ENCODE measurements around the gene ETFA.

ETFA gene

DNA sequence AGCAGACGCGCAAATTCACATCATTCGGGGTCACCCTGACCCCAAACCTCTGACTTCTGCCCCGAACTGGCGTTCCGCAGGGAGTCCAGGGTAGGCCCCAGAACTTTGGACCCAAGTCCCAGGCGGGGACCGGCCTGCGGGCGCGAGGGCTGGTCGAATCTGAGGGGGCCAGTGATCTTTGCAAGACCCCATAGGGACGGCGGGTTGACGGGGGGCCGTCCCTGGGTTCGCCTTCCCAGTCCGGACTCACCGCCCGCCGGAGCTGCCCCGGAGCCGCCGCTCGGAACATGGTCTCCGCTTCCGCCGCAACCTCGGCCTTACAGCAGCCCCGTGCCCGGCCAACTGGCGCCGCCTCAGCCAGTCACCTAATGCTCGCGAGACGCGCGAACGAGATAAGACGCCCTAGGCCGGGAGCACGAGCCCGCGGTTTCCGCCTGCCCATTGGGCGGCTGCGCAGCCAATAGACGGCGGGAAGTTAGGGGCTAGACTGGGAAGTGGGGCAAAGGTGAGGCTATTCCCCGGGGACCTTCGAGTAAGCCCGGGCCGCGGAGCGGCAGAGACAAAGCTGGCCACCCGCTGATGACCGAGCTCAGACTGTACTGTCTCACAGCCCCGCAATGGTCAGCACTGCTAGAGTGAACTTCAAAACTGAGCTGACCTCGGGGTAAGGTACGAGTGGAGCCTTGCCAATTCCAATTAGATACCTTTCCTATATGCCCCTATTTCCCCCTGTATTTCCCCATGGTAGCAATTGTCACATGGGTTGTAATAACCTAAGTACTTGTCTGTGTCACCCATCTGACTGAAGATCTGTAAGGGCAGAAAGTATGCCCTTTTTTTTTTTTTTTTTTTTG lies at the start of gene ETFA:
TSS of gene ETFA (minus strand) at position 370 of the 854 bp plus-strand sequence. CDS start at position 289, 81 bp downstream.
- DNase-seq (ENCODE audit: low spot score), result peak; percentile 99
- ChIA-PET POLR2A (ENCODE audit: low non-redundant PET) (interaction anchor here (1.2 to 2.6 kb wide), 2 partner anchors 25 to 35 kb away, joined by 4 to 9 read pairs; partner anchors contain the start of gene ISL2), CTCF (interaction anchor here (0.6 kb wide), 1 partner anchor 11 kb away, joined by 4 read pairs; no protein-coding TSS in a partner anchor)
- H3K27ac ChIP-seq, result peak within 1 kb of the TSS; percentile 81
- TF ChIP-seq, protein P1, sequence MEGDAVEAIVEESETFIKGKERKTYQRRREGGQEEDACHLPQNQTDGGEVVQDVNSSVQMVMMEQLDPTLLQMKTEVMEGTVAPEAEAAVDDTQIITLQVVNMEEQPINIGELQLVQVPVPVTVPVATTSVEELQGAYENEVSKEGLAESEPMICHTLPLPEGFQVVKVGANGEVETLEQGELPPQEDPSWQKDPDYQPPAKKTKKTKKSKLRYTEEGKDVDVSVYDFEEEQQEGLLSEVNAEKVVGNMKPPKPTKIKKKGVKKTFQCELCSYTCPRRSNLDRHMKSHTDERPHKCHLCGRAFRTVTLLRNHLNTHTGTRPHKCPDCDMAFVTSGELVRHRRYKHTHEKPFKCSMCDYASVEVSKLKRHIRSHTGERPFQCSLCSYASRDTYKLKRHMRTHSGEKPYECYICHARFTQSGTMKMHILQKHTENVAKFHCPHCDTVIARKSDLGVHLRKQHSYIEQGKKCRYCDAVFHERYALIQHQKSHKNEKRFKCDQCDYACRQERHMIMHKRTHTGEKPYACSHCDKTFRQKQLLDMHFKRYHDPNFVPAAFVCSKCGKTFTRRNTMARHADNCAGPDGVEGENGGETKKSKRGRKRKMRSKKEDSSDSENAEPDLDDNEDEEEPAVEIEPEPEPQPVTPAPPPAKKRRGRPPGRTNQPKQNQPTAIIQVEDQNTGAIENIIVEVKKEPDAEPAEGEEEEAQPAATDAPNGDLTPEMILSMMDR (conservative IDR thresholded peaks at IDR 0.05; ENCODE audit: low read depth), result no peak

GRCh38 chr15:76360416-76360815 lies 49.1 kb upstream of the ETFA start:
- ChIA-PET POLR2A (ENCODE audit: low non-redundant PET) (no interaction called here), CTCF (no interaction called here)
- TF ChIP-seq, protein P1 (conservative IDR thresholded peaks at IDR 0.05; ENCODE audit: low read depth), result no peak
- no peak for DNase-seq (ENCODE audit: low spot score)
- no peak overlapping the region for H3K27ac ChIP-seq

DNA sequence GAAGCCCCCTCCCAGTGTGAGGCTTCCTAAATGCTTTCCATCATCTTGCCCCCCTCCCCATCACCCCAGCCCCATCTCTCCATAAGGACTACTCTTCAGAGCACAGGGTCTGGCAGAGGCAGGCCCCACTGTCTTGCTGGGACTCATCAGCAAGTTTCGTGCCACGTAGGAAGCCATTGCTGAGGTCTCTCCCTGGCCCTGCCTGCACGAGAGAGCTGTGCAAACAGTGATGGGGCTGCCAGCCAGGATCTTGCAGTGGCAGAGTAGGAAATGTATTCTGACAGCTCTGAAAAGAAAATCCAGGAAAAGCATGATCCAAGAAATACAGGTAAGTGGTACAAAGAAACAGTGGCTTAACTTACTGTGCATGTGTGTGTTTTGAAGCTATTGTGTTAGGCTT lies 47.9 kb upstream of the ETFA start:
- ChIA-PET POLR2A (ENCODE audit: low non-redundant PET) (no interaction called here), CTCF (interaction anchor here (0.5 kb wide), 1 partner anchor 44 kb away, joined by 3 read pairs; no protein-coding TSS in a partner anchor)
- TF ChIP-seq, protein P1 (conservative IDR thresholded peaks at IDR 0.05; ENCODE audit: low read depth), result no peak

DNA sequence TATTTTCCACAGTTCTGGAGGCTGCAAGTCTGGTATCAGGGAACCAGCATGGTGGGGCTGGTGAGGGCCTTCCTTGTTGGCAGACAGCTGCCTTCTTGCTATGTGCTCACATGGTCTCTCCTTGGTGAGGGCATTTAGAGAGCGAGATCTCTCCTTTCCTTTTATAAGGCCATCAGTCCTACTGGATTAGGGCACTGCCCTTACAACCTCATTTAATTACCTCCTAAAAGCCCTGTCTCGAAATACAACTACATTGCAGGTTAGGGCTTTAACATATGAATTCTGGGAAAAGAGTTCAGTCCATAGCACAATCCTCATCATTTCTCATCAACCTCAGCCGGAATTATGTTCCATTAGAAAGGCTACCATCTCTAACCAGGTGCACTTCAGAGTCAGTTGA lies 47.2 kb upstream of the ETFA start:
- ChIA-PET CTCF (no interaction called here), POLR2A (ENCODE audit: low non-redundant PET) (no interaction called here)

More for the DNA sequence above, 47.9 kb upstream of the ETFA start:
- DNase-seq (ENCODE audit: low spot score), result no peak
- H3K27ac ChIP-seq, result no peak overlapping the region

DNA sequence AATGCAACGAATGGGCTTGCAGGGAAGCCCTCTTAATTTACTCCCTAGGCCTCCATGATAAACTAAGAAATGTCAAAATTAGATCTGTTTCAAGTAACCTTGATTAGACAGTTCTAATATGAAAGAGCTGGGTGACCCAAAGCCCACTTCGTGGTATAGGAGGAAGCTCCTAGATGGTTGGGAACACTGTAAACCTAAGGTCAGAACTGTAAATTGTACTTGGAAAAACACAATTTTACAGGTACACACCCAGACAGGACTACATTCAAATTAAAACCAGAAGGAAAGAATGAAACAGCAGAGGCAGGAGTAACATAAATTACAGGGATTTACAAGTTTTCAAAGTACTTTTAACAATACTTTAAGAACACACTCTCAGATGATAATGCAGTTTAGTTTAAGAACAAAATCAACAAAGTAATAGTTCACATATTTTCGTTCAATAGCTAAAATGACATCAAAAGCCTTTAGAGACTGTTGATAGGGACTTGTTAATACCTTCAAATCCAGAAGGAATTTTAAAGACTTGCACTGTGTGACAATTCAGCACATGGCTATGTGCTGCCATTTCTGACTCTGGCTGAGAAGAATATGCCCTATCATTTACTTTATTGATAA lies 43.7 kb upstream of the ETFA start:
- TF ChIP-seq, protein P1 (conservative IDR thresholded peaks at IDR 0.05; ENCODE audit: low read depth), result no peak
- no peak overlapping the region for H3K27ac ChIP-seq
- no peak for DNase-seq (ENCODE audit: low spot score)
- ChIA-PET CTCF (no interaction called here), POLR2A (ENCODE audit: low non-redundant PET) (interaction anchor here (0.6 kb wide), 1 partner anchor 9 kb away, joined by 7 read pairs; no protein-coding TSS in a partner anchor)

More for the DNA sequence above, 47.2 kb upstream of the ETFA start:
- DNase-seq (ENCODE audit: low spot score), result no peak
- H3K27ac ChIP-seq, result no peak overlapping the region
- TF ChIP-seq, protein P1 (conservative IDR thresholded peaks at IDR 0.05; ENCODE audit: low read depth), result no peak

GRCh38 chr15:76353903-76354302 lies 42.6 kb upstream of the ETFA start:
- DNase-seq (ENCODE audit: low spot score), result no peak
- H3K27ac ChIP-seq, result no peak overlapping the region
- CTCF ChIA-PET, result no interaction called here
- TF ChIP-seq, protein P1 (conservative IDR thresholded peaks at IDR 0.05; ENCODE audit: low read depth), result no peak
- POLR2A ChIA-PET (ENCODE audit: low non-redundant PET), result no interaction called here
